ENCODE results near the gene UGT8.

GRCh38 chr4:114690571-114690970 lies 92.0 kb downstream of the UGT8 start:
- TF ChIP-seq CTCF (IDR thresholded peaks at IDR 0.05), result no peak
- no peak for TF ChIP-seq POLR2A (IDR thresholded peaks at IDR 0.05)

Data from heart left ventricle (tissue), 13 donors.